Trophoblast cell (in vitro differentiated cells and primary cell): ENCODE measurements around the gene CCDC68.

Source experiments
- DNase-seq, 2 donors: peaks; one replicate each; pipeline ENCODE4 v3.0.0-alpha.2; 2016
- H2AFZ ChIP-seq: 2 replicates; pipeline ENCODE4 v1.6.1; 2013; ENCODE audit warnings: low read length, moderate library complexity, mild to moderate bottlenecking; ENCODE audit not compliant: insufficient read depth, poor library complexity
- H2AK5ac ChIP-seq: 2 replicates; pipeline ENCODE4 v1.6.1; 2013; ENCODE audit warnings: mild to moderate bottlenecking, low read length
- H2BK120ac ChIP-seq: 2 replicates; pipeline ENCODE4 v1.6.1; 2013; ENCODE audit warnings: low read length, mild to moderate bottlenecking, moderate library complexity; ENCODE audit not compliant: insufficient read depth, poor library complexity
- H2BK12ac ChIP-seq: 2 replicates; pipeline ENCODE4 v1.6.1; 2013; ENCODE audit warnings: mild to moderate bottlenecking, low read length, moderate library complexity
- H2BK5ac ChIP-seq: 2 replicates; pipeline ENCODE4 v1.6.1; 2013; ENCODE audit warnings: low read length, low read depth, moderate library complexity, mild to moderate bottlenecking; ENCODE audit not compliant: poor library complexity
- H3K14ac ChIP-seq: 2 replicates; pipeline ENCODE4 v1.6.1; 2013; ENCODE audit warnings: mild to moderate bottlenecking, low read length
- H3K18ac ChIP-seq: 2 replicates; pipeline ENCODE4 v1.6.1; 2013; ENCODE audit warnings: mild to moderate bottlenecking, low read length
- H3K23ac ChIP-seq: 2 replicates; pipeline ENCODE4 v1.6.1; 2013; ENCODE audit warnings: low read length
- H3K27ac ChIP-seq: 2 replicates; pipeline ENCODE4 v1.5.1; 2013; ENCODE audit warnings: low read depth, mild to moderate bottlenecking, inconsistent platforms, low read length, moderate library complexity
- H3K27me3 ChIP-seq: 2 replicates; pipeline ENCODE4 v1.6.1; 2013; ENCODE audit warnings: inconsistent platforms, mild to moderate bottlenecking, low read length, moderate library complexity; ENCODE audit not compliant: insufficient read depth
- H3K36me3 ChIP-seq, 2 experiments: 1 replicate in 1 of 2; 2 replicates in 1 of 2; pipeline ENCODE4 v1.6.1; 2013; ENCODE audit warnings: low read length in 2 of 2, mild to moderate bottlenecking in 2 of 2, moderate library complexity in 1 of 2; ENCODE audit not compliant: insufficient read depth in 2 of 2, control insufficient read depth in 1 of 2
- H3K4ac ChIP-seq: 2 replicates; pipeline ENCODE4 v1.6.1; 2013; ENCODE audit warnings: low read depth, mild to moderate bottlenecking, low read length, moderate library complexity
- H3K4me1 ChIP-seq, 2 experiments: 1 replicate in 1 of 2; 2 replicates in 1 of 2; pipeline ENCODE4 v1.6.1; 2013; ENCODE audit warnings: low read length in 2 of 2, mild to moderate bottlenecking in 2 of 2, moderate library complexity in 1 of 2; ENCODE audit not compliant: insufficient read depth in 2 of 2, control insufficient read depth in 1 of 2
- H3K4me2 ChIP-seq: 2 replicates; pipeline ENCODE4 v1.6.1; 2013; ENCODE audit warnings: inconsistent platforms, mild to moderate bottlenecking, low read length, moderate library complexity
- H3K4me3 ChIP-seq: 2 replicates; pipeline ENCODE4 v1.5.1; 2013; ENCODE audit warnings: mild to moderate bottlenecking, low read depth, low read length, inconsistent platforms
- H3K79me1 ChIP-seq: one replicate; pipeline ENCODE4 v1.6.1; 2013; ENCODE audit warnings: low read length
- H3K79me2 ChIP-seq: 2 replicates; pipeline ENCODE4 v1.6.1; 2013; ENCODE audit warnings: low read length, mild to moderate bottlenecking; ENCODE audit not compliant: control insufficient read depth, insufficient read depth, poor library complexity
- H3K9ac ChIP-seq: 2 replicates; pipeline ENCODE4 v1.6.1; 2013; ENCODE audit warnings: mild to moderate bottlenecking, low read length
- H3K9me3 ChIP-seq: 2 replicates; pipeline ENCODE4 v1.6.1; 2013; ENCODE audit warnings: low read depth, mild to moderate bottlenecking, control low read depth, inconsistent platforms, low read length; ENCODE audit not compliant: insufficient read depth
- H4K12ac ChIP-seq: 2 replicates; pipeline ENCODE4 v1.6.1; 2013; ENCODE audit warnings: low read depth, mild to moderate bottlenecking, low read length, moderate library complexity
- H4K8ac ChIP-seq: 2 replicates; pipeline ENCODE4 v1.6.1; 2013; ENCODE audit warnings: low read depth, mild to moderate bottlenecking, low read length, moderate library complexity
- H4K91ac ChIP-seq: one replicate; pipeline ENCODE4 v1.6.1; 2013; ENCODE audit warnings: low read depth, mild to moderate bottlenecking, low read length, moderate library complexity
- WGBS: extraction: QIAGEN DNeasy Blood & Tissue Kit; methylation state at CpG from one replicate; pipeline ENCODE4 v1.1.7; 2013; ENCODE audit warnings: missing lambda C conversion rate; ENCODE audit not compliant: insufficient read length, insufficient coverage; ENCODE audit errors: extremely low coverage; 5-methylcytosine and 5-hydroxymethylcytosine counted together

CCDC68 gene

DNA sequence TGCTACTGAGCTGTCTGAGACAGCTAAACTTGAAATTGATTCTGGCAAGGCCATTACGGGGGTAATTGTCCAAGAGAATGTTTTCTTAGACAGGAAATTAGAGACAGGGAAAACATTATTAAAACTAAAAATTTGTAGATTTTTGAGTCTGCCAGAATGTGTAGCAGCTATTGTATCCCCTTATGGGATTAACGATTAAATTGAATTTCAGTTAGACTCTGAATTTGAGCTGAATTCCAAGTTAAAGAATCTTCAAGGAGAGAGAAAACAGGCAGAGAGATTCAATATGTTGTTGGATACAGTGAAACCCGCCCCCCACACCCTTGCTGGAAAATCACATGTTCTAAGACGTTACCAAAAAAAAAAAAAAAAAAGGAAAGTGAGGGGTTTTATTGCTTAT lies 32.7 kb upstream of the CCDC68 start:
- Histone ChIP-seq H3K79me2 (no peaks in the 10 kb centered on the region), H3K36me3 (no peaks in the 10 kb centered on the region), H3K27ac (no peak overlapping the region), H4K12ac (no peak overlapping the region), H2AFZ (no peak overlapping the region), H3K4me1 (no peaks in the 10 kb centered on the region), H4K8ac (no peak overlapping the region), H3K9ac (no peak overlapping the region), H3K18ac (no peak overlapping the region), H3K9me3 (no peaks in the 10 kb centered on the region), H3K4me2 (no peak overlapping the region), H3K27me3 (no peaks in the 10 kb centered on the region), H2BK120ac (no peak overlapping the region), H3K4ac (no peak overlapping the region), H2BK12ac (no peak overlapping the region), H4K91ac (no peak overlapping the region), H2AK5ac (no peak overlapping the region), H3K23ac (no peak overlapping the region), H3K79me1 (no peaks in the 10 kb centered on the region), H3K4me3 (no peak overlapping the region), H3K14ac (no peak overlapping the region), H2BK5ac (no peak overlapping the region)
- no CpG with 5 or more reads among the region's 4 CpGs for WGBS
- no peak for DNase-seq

DNA sequence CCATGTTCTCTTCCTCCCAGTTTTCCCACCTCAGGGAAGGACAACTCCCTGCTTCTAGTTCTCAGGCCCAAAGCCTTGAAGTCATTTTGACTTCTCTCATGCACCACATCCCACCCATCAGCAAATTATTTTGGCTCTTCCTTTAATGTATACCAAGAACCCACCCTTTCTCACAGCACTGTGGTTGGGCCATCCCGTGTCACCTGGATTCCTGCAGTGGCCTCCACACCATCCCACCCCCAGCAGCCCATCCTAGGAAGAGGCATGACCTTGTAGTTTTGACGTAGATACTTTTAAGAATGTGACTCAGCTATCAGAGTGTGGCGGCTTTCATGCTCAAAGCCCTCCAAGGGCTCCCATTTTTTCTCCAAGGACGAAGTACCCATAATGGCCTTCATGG lies 25.6 kb upstream of the CCDC68 start:
- Histone ChIP-seq H3K9ac (no peak overlapping the region), H3K27me3 (no peaks in the 10 kb centered on the region), H3K4me2 (no peak overlapping the region), H3K4me3 (no peak overlapping the region), H2BK5ac (no peak overlapping the region), H2AK5ac (no peak overlapping the region), H3K79me2 (no peaks in the 10 kb centered on the region), H3K4ac (no peak overlapping the region), H4K12ac (no peak overlapping the region), H2BK12ac (no peak overlapping the region), H4K8ac (no peak overlapping the region), H3K36me3 (no peaks in the 10 kb centered on the region), H3K9me3 (no peaks in the 10 kb centered on the region), H3K79me1 (peaks cover 2% of the 10 kb centered on the region), H2AFZ (no peak overlapping the region), H2BK120ac (no peak overlapping the region), H3K18ac (no peak overlapping the region), H3K4me1 (no peaks in the 10 kb centered on the region), H4K91ac (no peak overlapping the region), H3K23ac (no peak overlapping the region), H3K14ac (no peak overlapping the region), H3K27ac (no peak overlapping the region)
- no CpG with 5 or more reads among the region's 4 CpGs for WGBS
- no peak for DNase-seq

DNA sequence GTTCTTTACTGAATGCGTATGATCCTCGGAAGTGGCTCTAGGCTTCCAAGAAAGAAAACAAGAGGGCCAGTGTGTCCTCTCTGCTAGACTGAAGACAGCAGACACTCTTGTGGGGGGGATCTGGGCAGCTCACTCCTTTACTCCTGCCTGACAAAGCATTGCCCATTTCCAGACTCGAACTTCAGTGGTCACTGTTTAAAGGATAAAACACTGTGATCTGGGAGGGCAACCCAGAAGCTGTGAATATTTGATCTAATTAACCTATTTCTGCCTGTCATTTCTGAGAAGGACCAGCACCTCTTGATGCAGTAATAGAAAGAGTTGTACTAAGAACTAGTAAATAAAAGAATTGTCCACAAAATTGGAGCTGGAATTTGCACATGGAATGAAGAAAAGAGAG lies 24.5 kb upstream of the CCDC68 start:
- Histone ChIP-seq H4K12ac (no peak overlapping the region), H2AK5ac (no peak overlapping the region), H3K79me2 (no peaks in the 10 kb centered on the region), H3K4me2 (no peak overlapping the region), H3K9ac (no peak overlapping the region), H3K79me1 (peaks cover 2% of the 10 kb centered on the region), H4K8ac (no peak overlapping the region), H3K14ac (no peak overlapping the region), H3K27me3 (no peaks in the 10 kb centered on the region), H4K91ac (no peak overlapping the region), H3K4me1 (peaks cover 0 to 4% of the 10 kb centered on the region in 2 experiments), H2BK120ac (peak overlapping the region; percentile 31), H2BK5ac (no peak overlapping the region), H2AFZ (no peak overlapping the region), H3K9me3 (no peaks in the 10 kb centered on the region), H3K23ac (no peak overlapping the region), H3K27ac (no peak overlapping the region), H2BK12ac (no peak overlapping the region), H3K36me3 (no peaks in the 10 kb centered on the region), H3K18ac (no peak overlapping the region), H3K4me3 (no peak overlapping the region), H3K4ac (no peak overlapping the region)
- no peak for DNase-seq
- no CpG with 5 or more reads among the region's 3 CpGs for WGBS

DNA sequence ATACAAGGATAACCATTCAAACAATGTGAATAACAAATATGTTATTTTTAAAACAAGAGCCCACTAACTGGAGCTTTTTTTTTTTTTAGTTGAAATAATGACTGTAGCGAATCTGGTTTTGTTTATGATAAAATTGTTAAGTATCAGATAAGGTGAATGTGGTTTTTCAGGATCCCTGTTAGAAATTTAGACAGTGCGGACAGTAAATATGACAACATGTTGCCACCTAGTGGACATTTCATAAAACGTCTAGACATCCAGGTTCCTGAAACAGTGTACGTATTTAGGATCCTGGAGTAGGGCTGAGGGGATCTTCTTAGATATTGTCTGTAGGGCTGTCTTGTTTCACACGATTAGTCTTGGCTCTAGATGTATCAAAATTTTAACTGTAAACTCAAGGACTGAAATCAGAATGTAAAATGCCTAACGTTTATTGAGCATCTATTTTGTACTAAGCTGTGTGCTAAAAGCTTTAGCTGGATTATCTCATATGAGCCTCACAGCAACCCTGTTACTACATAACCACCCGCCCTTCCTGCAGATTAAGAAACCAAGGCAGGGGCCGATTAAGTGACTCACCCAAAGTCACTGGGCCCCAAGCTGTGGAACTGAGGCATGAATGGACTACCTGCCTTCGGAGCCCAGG lies 23.9 kb upstream of the CCDC68 start:
- Histone ChIP-seq H3K4me3 (no peak overlapping the region), H3K4ac (peak overlapping the region; percentile 37), H2AFZ (no peak overlapping the region), H2BK5ac (no peak overlapping the region), H3K79me2 (no peaks in the 10 kb centered on the region), H2BK12ac (peak overlapping the region; percentile 82), H3K9ac (no peak overlapping the region), H3K36me3 (no peaks in the 10 kb centered on the region), H4K12ac (no peak overlapping the region), H4K91ac (no peak overlapping the region), H2AK5ac (peak overlapping the region; percentile 59), H3K27ac (no peak overlapping the region), H3K18ac (no peak overlapping the region), H3K4me1 (peaks cover 0 to 4% of the 10 kb centered on the region in 2 experiments), H3K23ac (no peak overlapping the region), H3K14ac (no peak overlapping the region), H2BK120ac (peak overlapping the region; percentile 31), H3K4me2 (no peak overlapping the region), H4K8ac (no peak overlapping the region), H3K27me3 (no peaks in the 10 kb centered on the region), H3K79me1 (peaks cover 2% of the 10 kb centered on the region), H3K9me3 (no peaks in the 10 kb centered on the region)
- peak; percentile 23 to 94 for DNase-seq
- WGBS: no CpG with 5 or more reads among the region's 9 CpGs
